Stimulated activated naive CD4-positive, alpha-beta T cell (primary cell): ENCODE data around the gene MLXIP.

Experiments
- DNase-seq, 6 experiments: peaks; one replicate each; lab custom pipeline; 2025; lab: John Stamatoyannopoulos, UW

The MLXIP gene

DNA sequence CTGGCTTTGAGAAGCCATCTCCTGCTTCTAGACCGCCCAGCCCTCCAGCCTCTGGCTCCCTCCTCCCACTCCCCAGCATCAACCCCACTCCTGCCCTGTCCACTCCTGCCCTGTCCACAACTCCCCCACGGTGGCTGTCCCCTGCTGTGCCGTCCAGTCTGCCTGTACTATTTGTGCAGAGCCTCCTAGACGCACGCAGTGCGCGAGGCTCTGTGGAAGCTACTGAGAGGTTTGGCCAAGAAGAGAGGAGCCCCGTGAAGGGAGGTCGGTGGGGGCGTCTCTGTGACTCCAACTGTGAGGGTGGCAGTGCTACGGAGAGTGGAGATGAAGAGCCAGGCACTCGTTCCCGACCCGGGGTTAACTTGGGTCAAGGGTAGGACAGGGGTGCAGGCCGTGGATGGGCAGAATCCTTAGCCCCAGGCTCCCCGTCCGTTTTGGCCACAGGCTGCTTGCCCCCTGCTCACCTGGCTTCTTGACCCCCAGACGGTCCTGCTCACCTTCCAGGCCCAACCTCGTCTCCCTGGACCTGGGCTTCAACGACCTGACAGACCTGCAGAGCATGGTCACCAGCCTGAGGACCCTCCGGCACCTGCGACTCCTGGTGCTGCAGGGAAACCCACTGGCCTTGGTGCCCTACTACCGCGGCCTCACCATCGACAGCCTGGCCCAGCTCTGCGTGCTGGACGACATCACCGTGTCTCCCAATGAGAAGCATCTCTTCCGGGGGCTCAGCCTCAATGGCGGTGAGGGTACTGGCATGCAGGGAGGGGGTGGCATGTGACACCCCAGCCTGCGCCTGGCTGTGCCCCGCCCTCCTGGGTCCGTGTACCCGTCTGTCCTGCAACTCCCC, 111.3 kb downstream of the MLXIP start:
- no peak for DNase-seq

DNA sequence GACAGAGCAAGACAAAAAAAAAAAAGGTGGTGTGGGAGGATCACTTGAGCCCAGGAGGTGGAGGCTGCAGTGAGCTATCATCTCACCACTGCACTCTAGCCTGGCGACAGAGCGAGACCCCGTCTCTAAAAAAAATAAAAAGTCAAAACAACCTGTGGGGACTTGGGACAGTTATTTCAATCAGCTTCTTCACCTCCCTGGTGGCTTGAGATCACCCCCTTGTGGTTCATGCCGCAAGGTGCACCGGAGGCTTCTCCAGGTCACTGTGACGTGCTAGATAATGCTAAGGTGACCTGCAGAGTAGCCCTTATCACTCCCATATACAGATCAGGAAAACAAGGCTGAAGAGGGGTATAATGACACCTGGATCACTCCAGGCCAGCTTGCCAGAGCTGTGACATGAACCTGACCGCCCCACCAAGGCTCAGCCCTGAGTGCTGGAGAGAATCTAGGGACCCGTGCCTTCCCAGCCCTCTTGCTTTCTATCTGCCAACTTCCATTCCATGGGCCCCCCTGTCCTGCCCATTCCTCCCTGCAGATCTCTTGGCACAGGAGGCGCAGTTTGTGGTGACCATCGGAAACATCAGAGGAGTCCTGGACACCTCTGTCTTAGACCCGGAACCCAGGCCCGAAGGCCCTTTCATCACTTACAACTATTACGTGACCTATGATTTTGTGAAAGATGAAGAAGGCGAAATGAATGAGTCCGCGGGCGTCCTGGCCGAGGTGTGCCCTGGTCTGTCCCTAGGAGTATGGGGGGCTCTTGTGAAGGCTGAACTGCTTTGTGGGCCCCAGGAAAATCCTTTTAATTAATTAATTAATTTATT, 112.5 kb downstream of the MLXIP start:
- peak; percentile 33 to 64 (median 44) for DNase-seq

DNA sequence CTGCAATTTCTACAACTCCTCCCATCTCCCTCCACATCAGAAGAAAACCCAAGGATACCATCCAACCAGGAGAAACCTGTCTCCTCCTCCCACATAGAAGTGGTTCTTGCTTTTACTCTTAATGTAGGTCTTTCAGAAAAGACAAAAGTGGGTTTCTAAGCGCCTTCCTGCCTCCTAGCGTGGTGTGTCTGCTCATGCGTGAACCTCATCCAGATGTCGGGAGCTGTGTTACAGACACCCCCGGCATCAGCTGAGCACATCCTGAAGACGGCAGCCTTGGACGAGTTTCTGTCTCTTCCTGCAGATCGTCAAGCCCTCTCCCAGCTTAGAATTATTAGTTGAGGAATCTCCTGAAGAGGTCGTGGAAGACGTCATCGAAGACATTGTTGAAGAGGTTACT, 113.9 kb downstream of the MLXIP start:
- no peak for DNase-seq

DNA sequence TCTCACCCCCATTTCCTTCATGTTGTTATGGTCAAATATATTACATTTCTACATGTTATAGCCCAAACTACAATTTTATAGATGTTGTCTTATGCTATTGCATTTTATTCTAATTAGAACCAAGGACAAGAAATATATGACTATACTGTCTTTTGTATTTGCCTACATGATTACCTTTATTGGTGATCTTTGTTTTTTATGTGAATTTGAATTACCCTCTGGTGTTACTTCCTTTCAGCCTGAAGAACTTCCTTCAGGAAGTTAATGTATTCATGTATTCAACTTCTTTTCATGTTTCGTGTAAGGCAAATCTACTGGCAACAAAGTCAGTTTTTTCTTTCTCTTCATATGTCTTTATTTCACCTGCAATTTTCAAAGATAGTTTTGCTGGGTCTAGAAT, 116.2 kb downstream of the MLXIP start:
- no peak for DNase-seq

DNA sequence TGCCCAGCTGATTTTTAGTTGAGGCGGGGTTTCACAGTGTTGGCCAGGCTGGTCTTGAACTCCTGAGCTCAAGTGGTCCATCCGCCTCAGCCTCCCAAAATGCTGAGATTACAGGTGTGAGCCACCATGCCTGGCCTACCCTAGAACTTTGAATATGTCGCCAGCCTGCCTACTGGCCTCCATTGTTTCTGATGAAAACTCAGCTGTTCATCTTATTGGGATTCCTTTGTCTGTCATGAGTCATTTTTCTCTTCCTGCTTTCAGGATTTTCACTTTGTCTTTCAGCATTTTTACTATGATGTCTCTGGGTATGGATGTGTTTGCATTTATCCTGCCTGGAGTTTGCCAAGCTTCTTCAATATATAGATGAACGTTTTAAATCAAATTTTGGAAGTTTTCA, 116.8 kb downstream of the MLXIP start:
- no peak for DNase-seq
